ENCODE results near the gene IZUMO4.

The IZUMO4 gene

GRCh38 chr19:2076526-2076944 lies 20.2 kb upstream of the IZUMO4 start:
- TF ChIP-seq POLR2AphosphoS5 (IDR thresholded peaks at IDR 0.05; ENCODE audit: low read depth, low read length), result no peak
- no peak for TF ChIP-seq POLR2A (IDR thresholded peaks at IDR 0.05; ENCODE audit: low read depth, low read length)
- no peak for TF ChIP-seq TAF1 (IDR thresholded peaks at IDR 0.05; ENCODE audit: borderline replicate concordance, low read depth, low read length)
- DNase-seq (ENCODE audit: insufficient read length), result no peak
- no peak for FAIRE-seq

- FAIRE-seq (no peak), DNase-seq (ENCODE audit: insufficient read length) (no peak)
- TF ChIP-seq POLR2A (IDR thresholded peaks at IDR 0.05; ENCODE audit: low read depth, low read length) (no peak), TAF1 (IDR thresholded peaks at IDR 0.05; ENCODE audit: borderline replicate concordance, low read depth, low read length) (no peak), POLR2AphosphoS5 (IDR thresholded peaks at IDR 0.05; ENCODE audit: low read depth, low read length) (no peak)
Observed at GRCh38 chr19:2077398-2077797, 19.3 kb upstream of the IZUMO4 start.

- DNase-seq (ENCODE audit: insufficient read length), result no peak
- TF ChIP-seq POLR2AphosphoS5 (IDR thresholded peaks at IDR 0.05; ENCODE audit: low read depth, low read length) (no peak), TAF1 (IDR thresholded peaks at IDR 0.05; ENCODE audit: borderline replicate concordance, low read depth, low read length) (no peak), POLR2A (IDR thresholded peaks at IDR 0.05; ENCODE audit: low read depth, low read length) (no peak)
- no peak for FAIRE-seq
Observed at GRCh38 chr19:2077833-2078619, 18.7 kb upstream of the IZUMO4 start.

- DNase-seq (ENCODE audit: insufficient read length) (no peak), FAIRE-seq (no peak)
- TF ChIP-seq TAF1 (IDR thresholded peaks at IDR 0.05; ENCODE audit: borderline replicate concordance, low read depth, low read length) (no peak), POLR2A (IDR thresholded peaks at IDR 0.05; ENCODE audit: low read depth, low read length) (no peak), POLR2AphosphoS5 (IDR thresholded peaks at IDR 0.05; ENCODE audit: low read depth, low read length) (no peak)
Observed at GRCh38 chr19:2079076-2079864, 17.4 kb upstream of the IZUMO4 start.

GRCh38 chr19:2079865-2080301 lies 16.8 kb upstream of the IZUMO4 start:
- no peak for FAIRE-seq

GRCh38 chr19:2080336-2080988 lies 16.3 kb upstream of the IZUMO4 start:
- DNase-seq (ENCODE audit: insufficient read length) (no peak), FAIRE-seq (no peak)
- TF ChIP-seq TAF1 (IDR thresholded peaks at IDR 0.05; ENCODE audit: borderline replicate concordance, low read depth, low read length), result no peak
- no peak for TF ChIP-seq POLR2AphosphoS5 (IDR thresholded peaks at IDR 0.05; ENCODE audit: low read depth, low read length)
- no peak for TF ChIP-seq POLR2A (IDR thresholded peaks at IDR 0.05; ENCODE audit: low read depth, low read length)

More at GRCh38 chr19:2079865-2080301, 16.8 kb upstream of the IZUMO4 start:
- TF ChIP-seq POLR2A (IDR thresholded peaks at IDR 0.05; ENCODE audit: low read depth, low read length) (no peak), POLR2AphosphoS5 (IDR thresholded peaks at IDR 0.05; ENCODE audit: low read depth, low read length) (no peak; the same call in 1 of the 2 replicates), TAF1 (IDR thresholded peaks at IDR 0.05; ENCODE audit: borderline replicate concordance, low read depth, low read length) (no peak)
- no peak for DNase-seq (ENCODE audit: insufficient read length)

- FAIRE-seq, result peak; percentile 68
Observed at GRCh38 chr19:2081873-2082810, 14.6 kb upstream of the IZUMO4 start.

GRCh38 chr19:2083174-2083854 lies 13.4 kb upstream of the IZUMO4 start:
- DNase-seq (ENCODE audit: insufficient read length), result peak; percentile 76
- FAIRE-seq, result peak; percentile 94
- peak; percentile 52; the same call in 1 of the 2 replicates for TF ChIP-seq POLR2AphosphoS5 (IDR thresholded peaks at IDR 0.05; ENCODE audit: low read depth, low read length)
- TF ChIP-seq TAF1 (IDR thresholded peaks at IDR 0.05; ENCODE audit: borderline replicate concordance, low read depth, low read length), result peak; percentile 53
- peak; percentile 72 for TF ChIP-seq POLR2A (IDR thresholded peaks at IDR 0.05; ENCODE audit: low read depth, low read length)

More at GRCh38 chr19:2081873-2082810, 14.6 kb upstream of the IZUMO4 start:
- DNase-seq (ENCODE audit: insufficient read length), result no peak
- TF ChIP-seq POLR2A (IDR thresholded peaks at IDR 0.05; ENCODE audit: low read depth, low read length) (no peak), POLR2AphosphoS5 (IDR thresholded peaks at IDR 0.05; ENCODE audit: low read depth, low read length) (peak; percentile 27; the same call in 1 of the 2 replicates)

- peak; percentile 97 for FAIRE-seq
- peak; percentile 88 for DNase-seq (ENCODE audit: insufficient read length)
- TF ChIP-seq TAF1 (IDR thresholded peaks at IDR 0.05; ENCODE audit: borderline replicate concordance, low read depth, low read length) (peak; percentile 88; the same call in 1 of the 2 replicates), POLR2AphosphoS5 (IDR thresholded peaks at IDR 0.05; ENCODE audit: low read depth, low read length) (peak; percentile 91), POLR2A (IDR thresholded peaks at IDR 0.05; ENCODE audit: low read depth, low read length) (peak; percentile 92)
Observed at GRCh38 chr19:2084993-2085720, 11.6 kb upstream of the IZUMO4 start.

Measured in GM12892 (cell line).